Stimulated activated naive CD8-positive, alpha-beta T cell treated with anti-CD3 and anti-CD28 coated beads, Interleukin-15, Interleukin-2, amounts not matched to agents 100 U/mL and 50 U/mL, for 24 hours (primary cell): ENCODE results near the gene LRBA.
"Not testable (repeated sequence)": the region's sequence is repeated elsewhere in the genome, so short reads cannot be mapped to it uniquely, and the experiment has no call there.

Experiments used
- ATAC-seq: fragments of 150-1000 bp; cut with Tn5 transposase; one replicate; pipeline ENCODE4 v1.10.0; 2021
- DNase-seq: peaks from one replicate; pipeline ENCODE4 v3.0.0; 2021

The LRBA gene, protein sequence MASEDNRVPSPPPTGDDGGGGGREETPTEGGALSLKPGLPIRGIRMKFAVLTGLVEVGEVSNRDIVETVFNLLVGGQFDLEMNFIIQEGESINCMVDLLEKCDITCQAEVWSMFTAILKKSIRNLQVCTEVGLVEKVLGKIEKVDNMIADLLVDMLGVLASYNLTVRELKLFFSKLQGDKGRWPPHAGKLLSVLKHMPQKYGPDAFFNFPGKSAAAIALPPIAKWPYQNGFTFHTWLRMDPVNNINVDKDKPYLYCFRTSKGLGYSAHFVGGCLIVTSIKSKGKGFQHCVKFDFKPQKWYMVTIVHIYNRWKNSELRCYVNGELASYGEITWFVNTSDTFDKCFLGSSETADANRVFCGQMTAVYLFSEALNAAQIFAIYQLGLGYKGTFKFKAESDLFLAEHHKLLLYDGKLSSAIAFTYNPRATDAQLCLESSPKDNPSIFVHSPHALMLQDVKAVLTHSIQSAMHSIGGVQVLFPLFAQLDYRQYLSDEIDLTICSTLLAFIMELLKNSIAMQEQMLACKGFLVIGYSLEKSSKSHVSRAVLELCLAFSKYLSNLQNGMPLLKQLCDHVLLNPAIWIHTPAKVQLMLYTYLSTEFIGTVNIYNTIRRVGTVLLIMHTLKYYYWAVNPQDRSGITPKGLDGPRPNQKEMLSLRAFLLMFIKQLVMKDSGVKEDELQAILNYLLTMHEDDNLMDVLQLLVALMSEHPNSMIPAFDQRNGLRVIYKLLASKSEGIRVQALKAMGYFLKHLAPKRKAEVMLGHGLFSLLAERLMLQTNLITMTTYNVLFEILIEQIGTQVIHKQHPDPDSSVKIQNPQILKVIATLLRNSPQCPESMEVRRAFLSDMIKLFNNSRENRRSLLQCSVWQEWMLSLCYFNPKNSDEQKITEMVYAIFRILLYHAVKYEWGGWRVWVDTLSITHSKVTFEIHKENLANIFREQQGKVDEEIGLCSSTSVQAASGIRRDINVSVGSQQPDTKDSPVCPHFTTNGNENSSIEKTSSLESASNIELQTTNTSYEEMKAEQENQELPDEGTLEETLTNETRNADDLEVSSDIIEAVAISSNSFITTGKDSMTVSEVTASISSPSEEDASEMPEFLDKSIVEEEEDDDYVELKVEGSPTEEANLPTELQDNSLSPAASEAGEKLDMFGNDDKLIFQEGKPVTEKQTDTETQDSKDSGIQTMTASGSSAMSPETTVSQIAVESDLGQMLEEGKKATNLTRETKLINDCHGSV (N-terminal part only)

DNA sequence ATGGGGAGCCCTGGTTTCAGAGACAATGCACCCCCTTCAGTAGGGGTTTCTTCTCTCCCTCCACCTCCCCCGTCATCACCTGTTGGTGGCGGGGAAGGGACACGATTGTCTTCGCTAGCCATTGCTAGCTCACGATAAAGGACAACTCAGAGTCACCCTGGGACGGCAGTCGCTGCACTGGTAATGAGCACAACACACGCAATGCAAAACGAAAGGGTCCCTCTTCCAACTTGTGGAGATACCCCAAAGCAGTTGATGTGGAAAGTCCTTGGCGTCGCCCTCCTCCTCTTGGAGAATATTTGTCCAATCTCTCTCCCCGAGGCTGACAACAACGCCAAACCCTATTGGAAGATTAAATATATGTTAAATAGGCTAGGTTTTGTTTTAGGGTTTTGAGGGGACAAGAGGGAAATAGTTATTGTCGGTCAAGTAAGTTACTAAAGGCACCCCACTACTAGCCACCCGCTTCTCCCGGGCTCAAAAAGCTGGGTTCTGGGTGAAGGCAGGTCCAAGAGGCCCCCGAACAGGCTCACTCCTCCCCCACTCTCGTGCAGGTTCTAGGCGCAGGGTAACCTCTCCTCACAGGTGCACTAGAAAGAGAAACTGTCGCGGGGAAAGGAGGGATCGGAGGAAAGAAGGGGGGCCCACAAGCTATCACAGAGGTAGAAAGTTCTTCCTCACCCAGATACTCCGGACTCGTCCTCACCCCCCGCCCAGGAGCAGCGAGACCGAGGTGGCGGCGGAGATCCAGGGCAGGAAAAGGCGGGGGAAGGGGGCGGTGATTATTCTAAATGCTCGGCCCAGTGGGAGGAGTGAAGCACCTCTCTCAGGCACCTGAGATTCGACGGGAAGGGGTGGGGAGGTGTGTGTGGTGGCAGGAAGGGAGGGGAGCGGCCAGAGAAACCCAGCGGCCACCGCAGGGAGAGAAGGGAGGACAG lies at the start of gene LRBA:
Gene LRBA, minus strand, starts transcription at position 764 of the 938 bp plus-strand sequence. Its CDS starts 642 bp downstream, at position 122.
- peak; percentile 78 for ATAC-seq
- DNase-seq, result peak; percentile 84

DNA sequence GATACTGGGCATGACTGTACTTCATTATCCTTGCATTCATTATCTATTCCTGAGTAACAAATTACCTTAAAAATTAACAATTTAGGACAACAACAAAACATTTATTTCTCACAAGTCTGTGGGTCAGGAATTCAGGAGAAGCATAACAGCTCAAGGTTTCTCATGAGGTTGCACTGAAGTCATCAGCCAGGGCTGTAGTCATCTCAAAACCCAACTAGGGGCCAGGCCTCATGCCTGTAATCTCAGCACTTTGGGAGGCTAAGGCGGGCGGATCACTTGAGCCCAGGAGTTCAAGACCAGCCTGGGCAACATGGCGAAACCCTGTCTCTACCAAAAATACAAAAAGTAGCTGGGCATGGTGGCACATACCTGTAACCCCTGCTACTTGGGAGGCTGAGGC lies 48.1 kb upstream of the LRBA start:
- not testable (repeated sequence) for DNase-seq, ATAC-seq

DNA sequence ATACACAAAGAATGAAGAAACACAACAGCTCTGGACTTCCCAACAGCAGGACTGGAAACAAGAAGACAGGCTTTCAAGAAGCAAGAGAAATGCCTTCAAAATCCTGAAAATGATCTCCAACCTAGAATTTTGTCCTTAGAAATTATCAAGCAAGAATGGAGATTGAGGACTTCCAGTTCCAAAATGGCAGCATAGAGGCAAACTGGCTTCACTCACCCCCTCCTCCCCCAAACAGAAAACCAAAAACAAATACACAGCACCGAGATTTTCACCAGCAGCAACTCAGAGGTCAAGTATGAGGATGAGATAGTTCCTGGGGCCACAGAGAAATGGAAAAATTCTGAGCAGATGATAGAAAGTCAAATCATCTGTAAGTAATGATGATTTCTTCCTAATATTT lies 40.5 kb upstream of the LRBA start:
- DNase-seq, result no peak
- ATAC-seq, result no peak

DNA sequence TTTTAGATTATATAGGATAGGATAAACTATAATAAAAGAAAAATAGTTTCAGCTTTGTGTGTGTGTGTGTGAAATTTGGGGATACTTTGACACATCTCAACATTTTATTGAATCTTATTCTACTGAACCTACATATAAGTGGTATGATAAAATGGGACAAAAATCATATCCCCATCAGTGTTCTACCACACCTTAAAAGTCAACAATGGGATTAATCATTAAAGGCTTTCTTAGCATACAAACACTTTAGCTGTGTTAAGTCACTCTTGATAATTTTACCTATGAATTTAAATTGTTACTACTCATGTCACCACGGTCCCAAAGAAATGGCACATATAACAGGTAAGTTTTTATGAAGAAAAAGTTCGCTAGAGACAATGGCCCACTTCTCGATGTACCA lies 37.7 kb upstream of the LRBA start:
- DNase-seq (no peak), ATAC-seq (no peak)

DNA sequence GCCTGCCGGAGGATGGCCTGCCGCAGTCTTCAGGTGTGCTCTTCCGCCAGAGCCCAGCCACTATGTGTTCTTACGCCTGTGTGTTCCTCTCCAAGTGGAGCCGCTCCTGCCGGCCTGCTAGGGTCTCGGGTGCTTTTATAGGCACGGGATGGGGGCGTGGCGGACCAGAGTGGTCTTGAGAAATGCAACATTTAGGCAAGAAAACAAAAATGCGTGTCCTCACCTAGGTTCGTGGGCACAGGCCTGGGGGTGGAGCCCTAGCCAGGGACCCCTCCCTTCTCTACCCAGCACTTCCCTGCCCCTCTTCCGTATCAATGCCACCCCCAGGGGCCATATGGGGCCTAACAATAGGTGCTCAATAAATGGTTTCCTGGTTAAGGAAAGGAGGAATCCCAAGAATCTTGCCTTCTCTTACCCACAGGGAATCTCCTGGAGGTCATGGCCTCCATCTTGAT lies 34.4 kb upstream of the LRBA start:
- DNase-seq (no peak), ATAC-seq (no peak)

DNA sequence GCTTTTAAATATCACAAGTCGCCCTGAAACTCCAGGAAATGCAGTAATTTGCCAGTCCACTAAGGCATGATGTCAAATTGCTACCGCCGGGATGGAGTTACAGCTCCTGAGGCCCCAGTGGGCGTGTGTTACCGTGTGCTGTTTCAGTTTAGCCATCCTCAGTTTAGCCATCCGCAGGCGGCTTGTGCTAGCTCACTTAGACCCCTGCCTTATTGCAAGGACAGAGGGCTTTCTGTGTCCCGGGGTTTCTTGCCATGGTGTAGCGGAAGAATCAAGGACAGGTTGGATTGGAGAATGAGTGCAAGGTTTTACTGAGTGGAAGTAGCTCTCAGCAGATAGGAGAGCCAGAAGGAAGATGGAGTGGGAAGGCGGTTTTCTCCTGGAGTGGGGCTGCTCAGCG lies 33.8 kb upstream of the LRBA start:
- DNase-seq (no peak), ATAC-seq (no peak)

DNA sequence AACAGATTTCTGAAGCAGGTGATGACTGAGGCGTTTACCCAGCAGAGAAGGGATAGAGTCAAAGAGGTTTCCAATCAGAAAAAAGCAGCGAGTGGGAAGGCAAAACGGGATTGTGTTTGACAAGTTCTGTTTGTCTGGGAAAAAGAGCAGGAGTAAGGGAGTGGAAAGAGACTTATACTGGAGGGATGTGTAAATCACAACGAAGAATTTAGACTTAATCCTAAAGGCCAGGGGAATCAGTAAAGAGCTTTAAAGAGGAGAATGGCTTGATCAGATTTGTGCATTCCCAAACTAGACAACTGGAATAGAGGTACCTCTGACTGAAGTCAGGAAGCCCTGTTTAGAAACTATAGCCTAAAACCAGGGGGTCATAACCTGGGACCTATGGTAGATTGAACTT lies 31.5 kb upstream of the LRBA start:
- ATAC-seq (no peak), DNase-seq (no peak)

DNA sequence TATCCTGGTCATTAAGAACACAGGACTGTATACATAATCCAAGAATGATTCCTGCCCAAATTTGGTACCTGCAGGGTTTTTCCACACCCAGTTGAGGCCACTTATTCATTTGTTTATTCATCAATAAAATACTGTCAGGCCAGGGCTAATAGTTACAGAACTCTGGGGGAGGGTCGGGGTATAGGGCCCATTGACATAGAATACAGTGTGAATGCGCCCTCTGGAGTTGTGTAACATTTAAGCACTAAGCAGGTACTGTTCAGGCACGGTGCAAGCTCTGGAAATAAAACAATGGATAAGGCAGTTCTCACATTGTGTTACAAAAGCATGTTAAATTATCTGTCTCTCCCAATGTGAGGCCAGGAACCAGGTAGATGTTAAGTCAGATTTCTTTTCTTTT lies 30.8 kb upstream of the LRBA start:
- DNase-seq, result no peak
- no peak for ATAC-seq

DNA sequence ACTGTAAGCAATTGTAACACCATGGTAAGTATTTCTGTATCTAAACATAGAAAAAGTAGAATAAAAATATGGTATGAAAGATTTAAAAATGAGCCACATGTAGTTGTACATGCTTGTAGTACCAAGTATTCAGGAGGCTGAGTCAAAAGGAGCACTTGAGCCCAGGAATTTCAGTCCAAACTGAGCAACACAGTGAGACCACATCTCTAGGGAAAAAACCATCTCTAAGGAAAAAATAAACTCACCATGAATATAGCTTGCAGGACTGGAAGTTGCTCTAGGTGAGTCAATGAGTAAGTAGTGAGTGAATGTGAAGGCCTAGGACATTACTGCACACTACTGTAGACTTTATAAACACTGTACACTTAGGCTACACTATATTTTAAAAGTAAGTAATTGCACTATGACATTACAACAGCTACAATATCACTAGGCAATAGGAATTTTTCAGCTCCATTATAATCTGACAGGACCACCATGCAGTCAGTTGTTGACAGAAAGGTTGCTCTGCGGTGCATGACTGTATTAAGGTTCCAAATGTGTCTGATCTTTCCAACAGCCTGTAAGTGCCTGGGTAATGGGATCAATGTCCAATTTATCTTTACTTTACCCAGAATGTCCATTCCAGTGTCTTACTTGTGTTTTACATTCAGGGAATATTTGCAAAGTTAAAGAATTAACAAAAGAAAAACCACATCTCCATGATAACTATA lies 28.9 kb upstream of the LRBA start:
- DNase-seq, result no peak
- peak; percentile 23 for ATAC-seq

DNA sequence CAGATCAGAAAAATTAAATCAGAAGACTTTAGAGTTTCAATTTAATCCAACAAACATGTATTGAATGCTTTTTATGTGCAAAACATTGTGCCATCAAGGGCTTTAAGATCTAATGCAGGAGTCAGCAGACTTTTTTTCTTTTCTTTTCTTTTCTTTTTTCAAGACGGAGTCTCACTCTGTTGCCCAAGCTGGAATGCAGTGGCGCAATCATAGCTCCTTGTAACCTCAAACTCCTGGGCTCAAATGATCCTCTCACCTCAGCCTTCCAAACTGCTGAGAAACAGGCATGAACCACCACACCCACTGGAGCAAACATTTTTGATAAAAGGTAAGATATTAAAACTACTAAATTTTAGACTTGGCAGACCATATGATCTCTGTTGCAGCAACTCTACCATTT lies 24.6 kb upstream of the LRBA start:
- DNase-seq (no peak), ATAC-seq (no peak)

DNA sequence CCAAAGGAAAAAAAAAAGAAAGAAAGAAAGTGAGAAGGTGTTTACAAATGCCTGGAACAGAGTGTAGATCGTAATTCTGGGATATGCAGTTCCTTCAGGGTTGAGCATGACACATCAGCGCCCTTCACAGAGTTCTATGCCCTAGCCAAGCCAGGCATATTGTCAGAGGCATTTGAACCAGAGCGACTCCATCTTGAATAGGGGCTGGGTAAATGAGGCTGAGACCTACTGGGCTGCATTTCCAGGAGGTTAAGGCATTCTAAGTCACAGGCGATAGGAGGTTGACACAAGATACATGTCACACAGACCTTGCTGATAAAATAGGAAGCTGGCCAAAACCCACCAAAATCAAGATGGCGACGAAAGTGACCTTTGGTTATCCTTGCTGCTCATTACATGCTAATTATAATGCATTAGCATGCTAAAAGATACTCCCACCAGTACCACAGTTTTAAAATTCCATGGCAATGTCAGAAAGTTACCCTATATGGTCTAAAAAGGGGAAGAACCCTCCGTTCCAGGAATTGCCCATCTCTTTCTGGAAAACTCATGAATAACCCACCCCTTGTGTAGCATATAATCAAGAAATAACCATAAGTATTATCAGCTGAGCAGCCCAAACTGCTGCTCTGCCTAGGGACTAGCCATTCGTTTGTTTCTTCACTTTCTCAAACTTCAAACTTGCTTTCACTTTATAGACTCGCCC lies 23.5 kb upstream of the LRBA start:
- DNase-seq (no peak), ATAC-seq (no peak)

DNA sequence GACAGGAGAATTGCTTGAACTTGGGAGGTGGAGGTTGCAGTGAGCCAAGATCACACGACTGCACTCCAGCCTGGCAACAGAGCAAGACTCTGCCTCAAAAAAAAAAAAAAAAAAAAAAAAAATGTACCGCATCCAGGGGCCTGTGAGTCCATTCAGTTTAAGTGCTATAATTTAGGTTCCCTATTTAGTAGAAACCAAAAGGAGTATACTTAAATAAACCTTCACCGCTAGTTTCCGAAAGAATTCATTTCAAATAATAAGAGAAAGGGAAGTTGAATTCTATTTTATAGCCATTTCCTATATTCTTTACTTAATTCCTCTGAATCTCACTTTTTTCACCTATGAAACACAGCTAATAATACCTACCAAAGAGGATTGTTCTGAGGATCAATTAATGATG lies 20.8 kb upstream of the LRBA start:
- ATAC-seq (no peak), DNase-seq (no peak)

DNA sequence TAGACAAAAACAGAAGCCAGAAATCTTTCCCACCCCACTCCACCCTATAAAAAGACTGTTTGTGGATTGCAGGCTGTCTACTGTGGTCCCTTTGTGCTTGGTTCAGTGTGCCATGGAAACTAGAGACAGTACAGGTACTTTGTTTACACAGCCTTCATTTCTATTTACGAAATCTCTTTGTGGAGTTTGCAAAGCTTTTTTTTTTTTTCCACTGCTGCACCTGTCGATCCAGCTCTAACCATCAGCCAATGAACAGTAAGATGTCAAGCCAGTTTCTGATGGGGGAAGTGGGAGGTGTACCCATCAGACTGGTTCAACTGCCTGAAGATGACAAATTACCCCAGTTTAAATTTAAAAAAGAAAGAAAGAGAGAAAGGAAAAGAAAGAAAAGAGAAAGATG lies 20.2 kb upstream of the LRBA start:
- DNase-seq (no peak), ATAC-seq (no peak)

DNA sequence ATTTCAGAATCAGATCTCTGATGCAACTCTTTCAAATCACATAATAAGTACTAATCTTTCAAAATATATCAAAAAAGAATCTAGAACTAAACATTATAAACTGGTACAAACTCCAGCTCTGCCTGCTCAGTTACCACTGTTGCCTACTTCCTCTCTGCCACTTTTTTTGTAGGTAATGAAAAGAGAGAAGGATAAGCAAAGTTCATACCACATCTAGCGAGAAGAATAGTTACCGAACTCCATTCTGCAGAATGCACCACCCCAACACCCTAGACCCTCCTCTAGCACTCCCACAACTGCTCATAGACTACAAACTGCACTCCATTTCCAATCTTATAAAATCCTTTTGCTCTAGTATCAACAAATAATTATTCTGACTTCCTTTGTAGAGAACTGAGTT lies 19.7 kb upstream of the LRBA start:
- no peak for ATAC-seq
- DNase-seq, result no peak

DNA sequence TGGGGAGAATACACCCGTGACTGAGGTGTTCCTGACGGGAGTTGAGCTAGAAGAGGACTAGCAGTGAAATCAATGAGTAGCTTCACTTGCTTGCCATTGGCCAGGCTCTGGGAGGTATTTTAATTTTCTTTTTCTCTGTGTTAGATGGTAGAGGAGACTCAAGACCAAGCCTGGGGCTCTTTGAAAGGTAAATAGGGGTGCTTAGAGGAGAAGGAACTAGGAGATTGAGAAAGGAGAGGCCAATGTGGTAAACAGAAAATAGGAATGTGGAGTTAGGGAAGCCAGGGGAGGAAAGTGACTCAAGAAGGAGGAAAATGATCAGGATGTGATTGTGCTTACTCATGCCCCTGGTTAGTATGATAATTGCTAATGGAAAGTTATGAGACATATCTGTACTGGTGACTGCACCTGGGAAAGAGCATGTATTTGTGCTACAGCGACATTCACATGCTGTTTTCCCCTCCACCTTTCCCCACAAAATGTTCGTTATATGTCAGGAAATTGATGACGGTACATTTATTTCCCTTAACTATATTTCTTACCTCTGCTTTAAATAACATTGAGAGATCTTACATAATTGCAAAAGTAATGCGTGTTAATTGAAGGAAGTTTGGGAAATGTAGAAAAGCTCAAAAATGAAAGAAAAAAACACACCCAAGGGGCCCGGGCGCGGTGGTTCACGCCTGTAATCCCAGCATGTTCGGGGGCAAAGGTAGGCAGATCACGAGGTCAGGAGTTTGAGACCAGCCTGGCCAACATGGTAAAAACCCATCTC lies 16.9 kb upstream of the LRBA start:
- DNase-seq (peak; percentile 20), ATAC-seq (peak; percentile 71)

DNA sequence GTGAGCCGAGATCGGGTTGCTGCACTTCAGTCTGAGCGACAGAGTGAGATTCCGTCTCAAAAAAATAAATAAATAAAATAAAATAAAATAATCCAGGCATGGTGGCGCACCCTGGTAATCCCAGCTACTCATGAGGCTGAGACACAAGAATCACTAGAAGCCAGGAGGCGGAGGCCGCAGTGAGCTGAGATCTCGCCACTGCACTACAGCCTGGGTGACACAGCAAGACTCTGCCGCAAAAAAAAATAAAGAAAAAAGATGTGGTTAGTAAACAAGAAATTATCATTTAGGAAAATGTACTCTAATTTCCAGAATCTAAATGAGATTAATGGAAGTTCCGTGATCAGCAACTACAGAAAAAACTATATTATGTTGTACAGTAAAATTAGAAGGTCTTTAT lies 14.5 kb upstream of the LRBA start:
- DNase-seq (peak; percentile 39), ATAC-seq (peak; percentile 43)

DNA sequence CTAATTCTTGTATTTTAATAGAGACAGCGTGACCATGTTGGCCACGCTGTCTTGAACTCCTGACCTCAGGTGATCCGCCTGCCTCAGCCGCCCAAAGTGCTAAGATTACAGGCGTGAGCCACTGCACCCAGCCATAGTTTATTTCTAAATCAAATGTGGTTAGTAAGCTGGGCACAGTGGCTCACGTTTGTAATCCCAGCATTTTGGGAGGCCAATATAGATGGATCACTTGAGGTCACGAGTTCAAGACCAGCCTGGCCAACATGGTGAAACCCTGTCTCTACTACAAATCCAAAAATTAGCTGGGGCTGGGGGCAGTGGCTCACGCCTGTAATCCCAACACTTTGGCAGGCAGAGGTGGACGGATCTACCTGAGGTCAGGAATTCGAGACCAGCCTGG lies 13.9 kb upstream of the LRBA start:
- ATAC-seq, DNase-seq: not testable (repeated sequence)

DNA sequence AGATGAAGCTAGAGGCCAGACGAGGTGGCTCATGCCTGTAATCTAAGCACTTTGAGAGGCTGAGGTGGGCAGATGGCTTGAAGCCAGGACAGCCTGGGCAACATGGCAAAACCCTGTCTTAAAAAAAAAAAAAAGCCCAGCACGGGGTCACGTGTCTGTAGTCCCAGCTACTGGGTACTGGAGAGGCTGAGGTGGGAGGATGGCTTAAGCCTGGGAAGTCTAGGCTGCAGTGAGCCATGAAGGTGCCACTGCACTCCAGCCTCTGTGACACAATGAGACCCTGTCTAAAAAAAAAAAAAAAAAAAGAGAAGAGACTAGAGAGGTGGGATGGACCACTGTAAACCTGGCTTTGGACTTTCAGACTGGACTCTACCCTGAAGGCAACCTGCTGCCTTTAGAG lies 10.7 kb upstream of the LRBA start:
- DNase-seq (no peak), ATAC-seq (no peak)

DNA sequence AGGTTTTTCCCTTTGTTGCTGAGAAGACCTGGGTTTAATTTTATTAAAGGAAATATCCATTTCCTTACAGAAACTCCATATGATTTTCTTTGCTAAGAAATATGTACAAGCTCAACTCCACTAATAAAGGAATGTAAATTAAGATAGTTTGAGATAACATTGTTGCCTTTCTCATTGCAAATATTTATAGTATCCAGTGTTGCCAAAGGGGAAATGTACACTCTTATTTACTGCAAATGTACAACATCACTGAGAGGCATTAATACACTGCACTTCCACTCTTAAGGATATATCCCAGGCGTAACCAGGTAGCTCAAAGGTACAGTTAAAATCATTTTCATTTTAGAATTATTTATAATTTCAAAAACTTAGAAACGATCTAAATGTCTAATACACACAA lies 7.5 kb upstream of the LRBA start:
- ATAC-seq (no peak), DNase-seq (no peak)
